Activated CD8-positive, alpha-beta memory T cell treated with anti-CD3 and anti-CD28 coated beads, Interleukin-2, amount 50 U/mL, for 24 hours (primary cell): ENCODE results near the gene RASSF10.

Experiments used
- DNase-seq: peaks from one replicate; pipeline ENCODE4 v3.0.0-alpha.2; 2020; ENCODE audit errors: extremely low read depth

The RASSF10 gene

DNA sequence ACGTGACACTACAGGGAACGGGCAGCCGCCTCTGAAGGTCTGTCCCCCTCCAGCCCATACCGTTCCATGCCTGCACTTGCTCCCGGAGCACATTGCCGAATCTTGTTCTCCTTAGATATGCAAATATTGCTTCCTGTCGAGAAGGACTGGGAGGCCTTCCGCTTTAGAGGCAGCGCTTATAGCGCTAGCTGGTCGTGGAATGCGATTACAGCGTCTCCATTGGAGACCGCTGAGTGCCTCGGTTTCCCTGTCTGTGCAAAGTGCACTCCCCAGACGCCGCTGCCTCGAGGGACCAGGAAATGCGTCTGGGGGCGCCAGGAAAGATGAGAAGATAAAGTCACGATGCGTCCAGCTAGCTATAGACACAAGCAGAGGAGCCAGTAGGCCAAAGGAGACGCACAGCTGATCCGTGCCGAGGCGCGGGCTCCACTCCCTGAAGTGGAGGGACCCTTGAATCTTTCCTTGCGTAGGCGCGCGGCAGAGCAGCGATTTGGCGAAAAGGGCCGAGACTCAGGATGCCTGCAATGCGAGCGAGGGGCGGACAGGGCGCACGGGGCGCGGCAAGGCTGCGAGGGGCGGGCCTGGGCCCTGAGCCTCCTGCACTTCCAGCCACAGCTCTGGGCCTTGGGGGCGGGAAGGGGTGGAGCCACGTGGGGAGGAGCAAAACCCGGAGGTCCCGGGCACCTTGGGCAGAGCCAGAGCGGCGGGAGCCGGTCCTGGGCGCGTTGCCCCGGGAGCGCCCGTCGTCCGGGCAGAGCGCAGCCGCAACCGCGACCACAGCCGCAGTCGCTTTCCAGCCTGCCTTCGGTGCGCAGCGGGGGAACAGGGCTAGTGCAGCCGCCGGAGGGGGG is at the start of gene RASSF10:
TSS of gene RASSF10 (plus strand) at position 692 of the 851 bp plus-strand sequence. CDS start 261 bp downstream, outside the sequence.
- no peak for DNase-seq

DNA sequence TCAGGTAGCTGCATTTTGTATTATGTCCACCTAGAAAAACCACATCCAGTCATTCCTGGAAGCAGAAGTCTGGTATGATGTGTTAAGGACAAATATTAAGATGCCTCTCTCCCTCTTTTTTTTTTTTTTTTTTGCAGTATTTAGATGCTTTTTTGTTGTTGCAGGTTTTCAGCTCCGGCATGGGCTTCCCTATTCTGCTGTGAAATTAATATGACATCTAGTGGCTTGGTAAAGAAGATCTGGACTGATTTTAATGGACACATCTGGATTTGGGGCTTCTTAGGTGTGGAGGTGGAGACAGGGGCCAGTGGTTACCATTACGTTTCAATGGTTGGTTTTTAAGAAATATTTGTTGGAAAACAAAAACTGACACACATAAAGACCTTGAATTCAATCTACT is 47.5 kb upstream of the RASSF10 start:
- no peak for DNase-seq

DNA sequence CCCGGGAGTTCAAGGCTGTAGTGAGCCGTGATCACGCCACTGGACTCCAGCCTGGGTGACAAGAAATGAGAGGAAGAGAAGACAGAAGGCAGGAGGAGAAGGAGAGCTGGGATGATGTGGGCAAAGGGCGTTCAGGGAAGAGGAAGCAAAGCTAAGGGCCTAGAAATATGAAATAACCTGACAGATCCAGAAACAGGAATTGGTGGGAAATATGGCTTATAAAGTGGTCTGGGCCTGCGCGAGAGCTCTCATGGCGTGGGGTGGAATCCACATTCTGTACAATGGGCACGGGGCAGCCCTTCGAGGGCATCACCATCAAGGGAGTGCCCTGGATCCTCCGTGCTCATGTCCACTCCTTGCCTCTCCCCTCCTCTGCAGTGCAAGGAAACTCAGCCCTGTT is 46.8 kb upstream of the RASSF10 start:
- no peak for DNase-seq

DNA sequence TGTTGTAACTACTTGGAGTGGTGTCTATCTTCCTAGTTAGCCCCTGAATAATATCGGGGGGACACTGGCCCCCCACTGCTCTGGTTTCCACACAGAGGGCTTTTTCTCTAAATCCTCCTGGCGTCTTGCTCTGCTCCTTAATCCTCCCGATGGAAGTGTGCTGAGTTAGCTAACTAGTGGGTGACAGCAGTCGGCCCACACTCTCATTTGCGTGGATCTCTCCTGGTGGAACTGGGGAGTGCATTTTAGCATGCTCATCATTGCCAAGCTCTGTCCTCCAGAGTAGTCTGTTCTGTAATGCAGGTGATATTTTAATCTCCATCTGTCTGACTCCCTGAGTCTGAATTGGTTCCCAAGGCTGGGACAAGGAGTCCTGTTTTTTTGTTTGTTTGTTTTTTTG is 46.1 kb upstream of the RASSF10 start:
- DNase-seq: no peak

DNA sequence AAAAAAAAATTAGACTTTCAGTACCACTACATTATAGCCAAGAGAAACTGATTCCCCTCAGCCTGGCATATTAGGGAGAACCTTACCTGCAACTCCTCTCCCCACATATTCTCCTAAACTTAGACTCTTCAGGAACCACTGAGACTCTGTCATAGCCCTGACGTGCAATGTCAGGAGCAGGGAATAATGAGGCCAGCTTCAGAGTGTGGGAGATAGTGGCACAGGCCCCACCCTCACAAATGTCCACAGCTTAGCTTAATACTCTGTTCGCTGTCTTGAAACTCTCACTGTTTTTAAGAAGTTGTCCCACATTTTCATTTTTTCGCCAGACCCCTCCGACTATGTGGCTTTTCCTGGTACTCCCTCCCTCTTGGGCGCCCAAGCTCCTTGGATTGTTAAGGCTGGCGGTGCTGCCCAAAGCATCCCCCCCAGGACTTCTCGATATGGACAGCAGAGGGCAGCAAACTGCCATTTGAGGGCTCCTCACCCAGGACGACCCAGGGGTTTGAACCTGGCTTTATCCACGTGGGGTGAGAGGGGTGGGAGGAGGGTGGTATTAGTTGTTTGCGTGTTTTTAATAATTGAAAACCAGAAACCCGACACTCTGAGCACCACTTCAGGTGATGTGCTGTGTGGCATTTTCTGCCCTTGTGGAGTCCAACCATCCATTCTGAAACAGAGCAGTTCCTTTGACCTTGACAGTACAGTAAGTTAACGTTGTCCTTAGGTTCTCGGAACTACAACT is 45.2 kb upstream of the RASSF10 start:
- peak; percentile 8 for DNase-seq

DNA sequence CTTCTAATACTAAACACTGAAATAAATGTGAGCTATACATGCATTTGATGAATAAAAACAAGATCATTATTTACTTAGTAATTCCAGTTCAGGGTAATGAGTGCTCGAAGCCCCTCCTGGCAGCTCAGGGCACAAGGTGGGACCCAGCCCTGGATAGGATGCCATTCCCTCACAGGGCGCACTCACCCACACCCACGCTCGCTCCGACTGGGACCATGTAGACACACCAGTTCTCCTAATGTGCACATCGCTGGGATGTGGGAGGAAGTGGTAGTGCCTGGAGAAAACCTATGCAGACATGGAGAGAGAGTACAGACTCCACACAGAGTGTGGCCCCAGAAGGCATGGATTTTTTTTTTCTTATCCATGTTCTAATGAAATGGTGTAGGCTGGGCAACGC is 44.5 kb upstream of the RASSF10 start:
- DNase-seq: no peak

DNA sequence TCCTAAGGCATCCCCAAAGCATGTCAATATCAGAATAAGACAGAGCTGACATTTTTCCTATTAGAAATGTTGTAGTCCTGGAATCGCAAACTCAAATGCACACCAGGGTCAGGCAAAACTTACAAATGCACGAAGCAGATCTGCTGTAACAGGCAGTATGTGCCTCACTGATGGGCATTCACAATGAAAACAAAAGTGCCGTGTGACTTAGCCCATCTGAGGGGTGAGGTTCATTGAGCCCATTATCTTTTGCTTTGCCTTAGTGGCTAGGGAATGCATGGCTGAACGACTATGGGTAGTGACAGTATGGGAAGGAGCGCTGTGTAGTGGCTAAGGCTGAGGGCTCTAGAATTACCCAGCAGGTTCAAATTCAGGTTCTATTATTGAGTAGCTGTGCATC is 43.1 kb upstream of the RASSF10 start:
- DNase-seq: no peak

DNA sequence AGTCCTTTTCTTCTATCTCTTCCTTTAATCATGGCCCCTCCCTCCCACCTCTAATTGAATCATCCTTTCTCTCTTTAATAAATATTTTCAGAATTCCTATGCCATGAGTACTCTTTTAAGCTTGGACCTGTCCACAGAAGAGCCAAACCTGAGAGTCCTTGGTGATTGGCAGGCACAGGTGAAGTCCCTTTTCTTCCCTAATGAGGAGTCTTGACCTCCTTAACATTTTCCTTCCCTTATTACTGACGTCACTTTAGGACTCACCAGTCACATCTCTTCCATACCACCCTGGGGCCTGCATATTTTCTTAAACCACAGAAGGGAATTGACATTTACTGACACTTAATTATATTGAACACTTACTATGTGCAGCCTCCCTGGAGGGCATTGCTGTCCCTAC is 41.0 kb upstream of the RASSF10 start:
- DNase-seq: no peak

DNA sequence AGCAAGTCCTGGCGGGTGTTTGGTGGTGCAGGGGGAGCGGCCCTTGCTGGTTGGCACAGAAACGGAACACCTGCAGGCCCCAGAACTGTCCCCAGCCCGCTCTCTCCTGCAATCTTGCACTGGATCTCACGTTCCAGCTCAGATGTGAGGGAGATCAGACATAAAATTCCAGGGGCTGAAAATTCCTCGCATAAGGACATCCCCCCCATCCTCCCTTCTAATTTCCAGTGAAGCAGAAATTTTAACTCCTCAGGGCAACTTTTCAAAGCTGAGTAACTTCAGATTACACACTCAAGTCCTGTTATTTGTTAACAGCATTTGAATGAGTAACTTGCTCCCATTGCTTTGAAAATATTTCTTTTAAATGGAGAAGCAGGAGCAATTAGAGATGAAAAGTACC is 40.3 kb upstream of the RASSF10 start:
- DNase-seq: no peak

DNA sequence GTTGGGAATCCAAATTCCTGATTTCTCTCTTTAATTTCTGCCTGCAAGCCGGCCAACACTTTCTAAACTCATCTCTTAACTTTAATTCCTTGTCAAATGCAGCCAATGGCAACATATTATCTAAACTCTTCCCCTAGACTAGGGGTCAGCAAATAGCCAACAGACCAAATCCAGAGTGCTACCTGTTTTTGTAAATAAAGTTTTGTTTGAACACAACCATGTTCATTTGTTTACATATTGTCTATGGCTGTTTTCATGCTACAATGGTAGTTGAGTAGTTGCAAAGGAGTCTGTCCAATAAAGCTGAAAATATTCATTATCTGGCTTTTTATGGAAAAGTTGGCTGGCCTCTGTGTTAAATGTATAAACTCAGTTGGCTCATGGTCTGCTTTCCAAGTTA is 37.2 kb upstream of the RASSF10 start:
- DNase-seq: no peak

DNA sequence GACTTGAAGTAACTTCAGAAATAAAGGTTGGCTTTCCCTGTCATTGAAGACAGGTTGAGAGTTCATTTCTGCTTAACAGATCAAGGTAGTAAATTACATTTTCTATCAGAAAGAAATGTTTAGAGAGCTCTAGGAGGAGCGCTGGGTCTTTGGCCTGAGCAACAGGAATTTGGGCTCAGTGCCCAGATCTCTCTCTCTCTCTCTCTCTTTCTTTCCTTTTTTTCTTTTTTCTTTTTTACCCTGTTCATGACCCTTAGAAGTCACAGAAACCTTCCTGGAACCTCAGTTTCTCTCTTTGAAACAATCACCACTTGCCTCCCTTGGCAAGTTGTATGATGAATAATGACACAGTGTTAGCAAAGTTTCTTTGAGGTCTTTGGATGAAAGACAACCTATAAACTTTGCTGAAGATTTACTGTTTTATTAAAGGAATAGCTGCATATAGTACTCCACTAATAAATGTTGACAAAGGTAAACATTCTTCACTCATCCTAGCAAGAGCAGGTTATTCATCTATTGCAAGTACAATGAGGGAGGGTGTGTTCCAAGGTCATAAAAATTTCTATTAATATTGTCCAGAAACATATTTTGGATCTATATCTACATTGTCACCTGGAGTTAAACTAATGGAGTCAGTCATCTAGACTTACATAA is 35.5 kb upstream of the RASSF10 start:
- no peak for DNase-seq

DNA sequence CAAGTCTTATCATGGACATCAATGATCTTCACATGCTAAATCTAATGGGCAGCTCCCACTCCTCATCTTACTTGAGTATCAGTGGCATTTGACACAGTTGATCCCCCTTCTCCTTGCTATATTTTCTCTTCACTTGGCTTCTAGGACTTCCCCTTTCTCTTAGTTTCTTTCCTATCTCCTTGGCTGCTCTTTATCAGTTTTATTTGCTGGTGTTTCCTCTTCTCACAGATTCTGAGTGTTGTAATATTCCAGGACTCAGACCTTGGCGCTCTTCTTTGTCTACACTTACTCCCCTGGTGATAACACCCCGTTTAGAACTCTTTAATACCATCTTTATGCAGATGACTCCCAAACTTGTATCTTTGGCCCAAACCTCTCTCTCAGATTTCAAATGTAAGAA is 33.9 kb upstream of the RASSF10 start:
- DNase-seq: no peak

DNA sequence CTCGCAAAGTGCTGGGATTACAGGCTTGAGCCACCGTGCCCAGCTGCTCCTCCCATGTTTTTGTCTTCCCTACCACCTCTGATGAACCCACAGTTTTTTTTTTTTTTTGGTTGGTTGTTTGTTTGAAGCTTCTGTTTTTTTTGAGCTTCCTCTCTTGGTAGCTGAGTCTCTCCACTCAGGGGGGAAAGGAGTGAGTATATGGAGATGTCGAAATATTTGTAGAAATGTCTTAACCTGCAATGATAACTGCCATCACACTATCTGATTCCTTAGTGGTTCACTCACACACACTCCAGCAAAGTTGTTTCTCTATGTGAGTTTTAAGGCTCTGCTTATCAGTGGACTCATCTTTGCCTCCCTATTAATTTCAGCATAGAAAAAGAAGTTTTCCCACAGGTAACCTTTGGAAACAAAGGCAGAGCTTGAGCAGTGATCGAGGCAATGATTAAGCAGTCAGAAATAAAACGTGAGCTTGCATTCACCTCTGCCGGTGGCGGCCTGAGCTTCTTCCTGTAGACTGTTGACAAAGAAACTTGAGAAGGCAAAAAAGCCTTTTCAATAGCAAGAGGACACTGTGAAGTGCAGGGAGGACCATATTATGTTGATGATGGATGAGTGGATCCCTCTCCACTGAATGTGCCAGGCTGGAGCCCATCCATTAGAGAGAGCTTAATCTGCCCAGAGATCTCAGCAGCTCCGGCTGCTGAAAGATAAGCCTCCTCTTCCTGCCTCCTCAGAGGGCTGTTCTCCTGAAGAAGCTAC is 29.0 kb upstream of the RASSF10 start:
- DNase-seq: no peak

DNA sequence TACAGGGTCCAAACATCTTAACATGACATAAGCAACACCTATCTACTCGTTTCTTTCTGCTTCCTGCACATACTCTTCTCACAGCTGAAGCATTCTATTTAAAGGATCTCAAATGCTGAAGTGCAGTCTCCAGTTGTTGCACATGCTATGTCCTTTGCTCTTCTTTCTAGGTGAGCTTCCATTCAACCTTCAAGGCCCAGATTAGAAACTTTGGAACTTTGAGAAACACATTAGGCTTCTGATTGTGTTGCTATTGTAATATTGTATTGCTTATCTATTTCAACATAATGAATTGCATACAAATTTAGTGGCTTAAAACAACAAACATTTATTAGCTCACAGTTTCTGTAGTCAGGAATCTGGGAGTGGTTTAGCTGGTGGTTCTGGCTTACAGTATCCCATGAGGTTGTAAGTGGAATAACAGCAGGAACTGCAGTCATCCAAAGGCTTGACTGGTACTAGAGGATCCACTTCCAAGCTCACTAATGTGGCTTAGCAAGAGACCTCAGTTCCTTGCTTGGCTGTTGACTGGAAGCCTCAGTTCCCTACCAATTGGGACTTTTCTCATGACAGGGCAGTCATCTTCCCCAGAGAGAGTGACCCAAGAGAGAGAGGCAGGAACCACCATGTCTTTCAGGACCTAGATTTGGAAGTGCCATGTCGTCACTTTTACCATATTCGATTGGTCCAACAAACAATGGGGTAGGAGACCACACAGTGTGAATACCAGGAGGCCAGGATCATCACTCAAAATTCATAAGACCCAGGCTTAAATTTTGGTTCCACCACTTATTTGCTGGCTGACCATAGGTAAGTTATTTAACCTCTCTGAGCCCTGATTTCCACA is 27.2 kb upstream of the RASSF10 start:
- no peak for DNase-seq

DNA sequence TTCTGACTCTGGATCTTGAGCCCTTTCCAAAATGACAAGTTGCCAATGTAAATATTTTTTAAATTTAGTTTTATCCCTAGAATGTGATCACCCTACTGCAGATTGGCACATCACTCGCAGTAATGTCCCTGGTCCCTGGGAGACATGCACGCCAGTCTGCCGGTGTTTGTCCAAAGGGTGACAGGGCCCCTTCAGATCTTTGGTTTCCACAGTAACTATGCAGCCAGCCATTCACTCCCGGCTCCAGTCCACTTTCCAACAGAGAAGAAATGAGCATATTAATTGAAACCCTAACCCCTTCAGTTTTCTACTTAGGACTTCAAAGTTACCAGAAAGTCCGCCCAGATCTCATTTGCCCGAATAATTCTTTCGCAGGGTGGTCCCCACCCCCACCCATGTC is 25.8 kb upstream of the RASSF10 start:
- DNase-seq: no peak

DNA sequence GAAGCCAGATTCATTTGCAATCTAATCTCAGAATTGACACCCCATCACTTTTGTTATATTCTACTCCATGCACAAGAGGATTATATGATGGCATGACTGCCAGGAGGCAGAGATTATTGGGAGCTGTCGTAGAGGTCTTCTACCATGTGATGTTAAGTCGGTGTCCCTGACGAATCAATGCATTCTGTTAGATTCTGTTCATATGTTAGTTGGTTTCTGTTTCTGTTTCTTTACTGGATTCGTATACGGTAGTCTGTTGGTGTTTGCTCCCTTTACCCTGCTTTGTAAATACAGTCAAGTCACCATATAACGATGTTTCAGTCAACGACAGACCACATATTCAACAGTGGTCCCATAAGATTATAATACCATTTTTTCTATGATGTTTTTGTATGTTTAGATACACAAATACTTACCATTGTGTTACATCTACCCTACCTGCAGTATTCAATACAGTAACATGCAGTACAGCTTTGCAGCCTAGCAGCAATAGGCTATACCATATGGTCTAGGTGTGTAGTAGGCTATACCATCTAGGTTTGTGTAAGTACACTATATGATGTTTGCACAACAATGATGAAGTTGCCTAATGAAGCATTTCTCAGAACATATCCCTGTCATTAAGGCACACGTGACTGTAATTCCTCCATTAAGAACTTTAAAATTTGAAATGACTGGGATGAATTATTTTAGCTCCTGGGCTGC is 22.8 kb upstream of the RASSF10 start:
- no peak for DNase-seq

DNA sequence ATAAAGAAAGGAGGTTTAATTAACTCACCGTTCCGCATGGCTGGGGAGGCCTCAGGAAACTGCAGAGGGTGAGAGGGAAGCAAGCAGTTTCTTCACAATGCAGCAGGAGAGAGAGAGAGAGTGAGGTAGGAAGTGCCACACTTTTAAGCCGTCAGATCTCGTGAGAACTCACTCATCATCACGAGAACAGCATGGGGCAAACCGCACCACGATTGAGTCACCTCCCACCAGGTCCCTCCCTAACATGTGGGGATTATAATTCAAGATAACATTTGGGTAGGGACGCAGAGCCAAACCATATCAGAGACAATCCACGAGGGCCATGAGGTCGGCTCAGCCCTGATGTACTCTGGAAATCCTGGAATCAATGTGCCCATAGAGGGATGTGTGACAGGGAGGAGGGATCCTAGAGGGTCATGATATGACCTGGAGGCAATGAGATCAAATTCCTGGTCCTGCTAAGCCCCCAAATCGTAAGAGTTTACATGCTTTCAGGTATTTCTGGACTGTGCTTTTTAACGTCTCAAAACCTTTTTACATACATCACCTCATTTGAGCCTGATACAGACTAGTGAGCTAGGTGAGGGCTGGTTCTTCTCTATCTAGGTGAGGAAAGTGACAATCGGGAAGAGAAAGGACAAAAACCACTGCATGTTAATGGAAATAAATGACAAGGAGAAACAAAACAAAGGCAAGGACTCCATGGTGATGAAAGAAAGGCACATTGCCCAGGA is 19.5 kb upstream of the RASSF10 start:
- no peak for DNase-seq

DNA sequence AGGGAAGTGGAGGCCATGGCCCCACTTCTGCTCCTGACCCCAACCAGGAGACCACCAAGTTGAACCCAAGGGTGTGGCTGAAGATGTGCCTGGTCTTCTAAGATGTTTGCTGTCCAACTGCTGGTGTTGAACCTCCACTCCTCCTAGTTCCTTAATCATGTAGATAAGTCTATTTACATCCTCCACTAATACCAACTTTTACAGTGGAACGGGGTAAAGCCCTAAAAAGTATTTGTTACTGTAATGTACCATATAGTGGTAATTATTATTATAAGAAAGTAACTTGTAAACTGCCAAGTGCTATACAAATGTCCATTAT is 19.0 kb upstream of the RASSF10 start:
- no peak for DNase-seq

DNA sequence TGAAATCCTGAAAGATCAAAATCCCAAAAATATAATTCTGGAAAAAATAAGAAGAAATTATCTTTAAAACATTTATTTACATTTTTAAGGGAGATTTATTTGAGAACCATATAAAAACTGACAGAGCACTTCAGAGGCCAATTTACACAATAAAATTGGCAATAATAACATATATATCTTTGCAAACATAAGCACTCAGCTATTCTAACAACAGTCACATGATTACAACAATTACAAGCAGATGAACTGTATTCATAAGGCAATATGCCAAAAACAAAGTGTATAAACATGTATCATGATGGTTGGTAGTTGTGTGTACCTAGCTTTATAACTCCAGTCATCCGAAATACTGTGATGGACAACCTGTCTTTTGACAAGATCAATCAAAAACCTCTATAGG is 17.7 kb upstream of the RASSF10 start:
- no peak for DNase-seq

DNA sequence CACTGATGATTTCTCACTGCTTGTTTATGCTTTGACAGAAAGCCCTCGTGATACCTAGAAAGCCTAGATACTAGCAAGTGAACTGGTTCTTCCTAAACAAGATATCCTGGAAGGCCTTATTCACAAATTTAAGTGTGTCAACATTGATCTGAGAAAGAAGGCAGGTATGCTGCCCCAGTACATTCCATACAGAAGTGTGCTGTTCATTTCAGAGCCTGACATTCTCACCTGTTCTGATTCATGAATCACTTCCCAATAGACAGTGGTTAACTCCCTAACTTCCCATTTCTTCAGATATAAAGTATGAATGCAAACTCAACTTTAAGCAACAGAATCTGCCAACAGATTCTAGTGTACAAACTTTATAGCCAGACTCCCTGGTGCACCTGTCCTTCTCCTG is 15.5 kb upstream of the RASSF10 start:
- DNase-seq: no peak
